Measurements from ENCODE around the gene RARRES2. TPM values are rescaled to one million over a fixed set of nuclear protein-coding genes. Genes with fewer than 3 reads are reported as not detected.
A peak's percentile ranks its signal among the peaks of the same experiment; 100 is the strongest.

Gene RARRES2
- total RNA-seq = 144 TPM

DNA sequence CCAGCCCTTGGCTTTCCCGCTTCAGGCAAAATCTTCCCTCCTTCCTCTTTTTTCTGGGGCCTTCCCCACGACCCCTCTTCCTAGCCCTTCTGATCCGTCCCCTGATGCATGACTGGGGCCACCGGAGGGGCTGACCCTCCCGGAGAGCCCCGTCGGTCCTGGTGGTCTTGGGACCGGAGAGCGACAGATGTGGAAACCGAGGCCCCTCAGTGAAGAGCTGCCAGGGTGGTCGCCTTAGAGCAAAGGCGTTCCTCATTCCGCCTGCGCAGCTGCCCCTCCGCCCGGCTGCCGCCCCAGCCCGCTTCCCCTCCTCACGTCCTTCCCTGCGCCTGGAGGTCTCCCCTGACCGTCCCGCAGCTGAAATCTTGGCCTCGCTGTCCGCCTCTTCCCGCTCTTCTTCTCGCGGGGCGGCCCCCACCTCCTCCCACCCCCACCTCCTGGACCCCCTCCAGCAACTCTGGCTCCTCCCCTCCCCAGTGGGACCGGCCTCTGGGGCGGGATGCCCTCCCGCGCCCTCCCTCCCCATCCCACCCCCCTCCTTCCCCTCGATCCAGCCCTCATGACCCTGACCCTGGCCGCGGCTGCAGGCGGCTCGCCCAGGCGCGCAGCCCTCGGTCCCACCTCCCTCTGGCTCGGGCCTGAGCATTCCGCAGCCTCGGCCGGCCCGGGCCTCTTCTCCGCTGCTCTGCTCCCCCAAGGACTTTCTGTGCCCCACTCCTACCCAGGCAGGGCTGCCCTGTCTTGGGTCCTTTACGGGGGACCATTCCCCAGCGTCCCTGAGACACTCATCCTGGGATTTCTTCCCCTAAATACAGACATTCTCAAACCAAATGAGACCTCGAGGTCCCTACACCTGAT lies at the start of gene RARRES2:
RARRES2 (minus strand) TSS at position 367 of the 858 bp plus-strand sequence. CDS start 1,020 bp downstream, outside the sequence.
- peak within 1 kb of the TSS; percentile 54 to 63 for H3K27ac ChIP-seq
- H3K4me3 ChIP-seq = peak within 1 kb of the TSS; percentile 51 to 68
- no peaks in the 10 kb centered on the region for H3K27me3 ChIP-seq
- H3K36me3 ChIP-seq = no peaks in the 10 kb centered on the region
- H3K9me3 ChIP-seq = no peaks in the 10 kb centered on the region
- intact Hi-C loops (cut with DNase I) = loop anchor here (2.0 to 5.0 kb wide), 2 partner anchors 27 to 66 kb away; partner anchors contain the start of gene REPIN1
- peak in 1 of 2 donors; percentile 70 for DNase-seq (ENCODE audit: low spot score in 2 of 2)
- no peak for TF ChIP-seq CTCF (IDR thresholded peaks at IDR 0.05)
- H3K4me1 ChIP-seq = peaks cover 5 to 7% of the 10 kb centered on the region in 2 donors

GRCh38 chr7:150390205-150390604 lies 48.8 kb upstream of the RARRES2 start:
- no peak for DNase-seq (ENCODE audit: low spot score in 2 of 2)
- intact Hi-C loops (cut with DNase I) = no loop called here
- Histone ChIP-seq H3K9me3 (no peaks in the 10 kb centered on the region), H3K36me3 (no peaks in the 10 kb centered on the region), H3K27ac (no peak overlapping the region), H3K4me1 (peaks cover 0 to 2% of the 10 kb centered on the region in 2 donors), H3K27me3 (no peaks in the 10 kb centered on the region), H3K4me3 (no peak overlapping the region)
- TF ChIP-seq CTCF (IDR thresholded peaks at IDR 0.05) = no peak

GRCh38 chr7:150389532-150389816 lies 48.0 kb upstream of the RARRES2 start:
- no peak overlapping the region for H3K4me3 ChIP-seq
- H3K27me3 ChIP-seq = no peaks in the 10 kb centered on the region
- no peak overlapping the region for H3K27ac ChIP-seq
- no peak for DNase-seq (ENCODE audit: low spot score in 2 of 2)
- H3K36me3 ChIP-seq = no peaks in the 10 kb centered on the region
- no peaks in the 10 kb centered on the region for H3K9me3 ChIP-seq
- no peak for TF ChIP-seq CTCF (IDR thresholded peaks at IDR 0.05)
- H3K4me1 ChIP-seq = peaks cover 0 to 2% of the 10 kb centered on the region in 2 donors
- intact Hi-C loops (cut with DNase I) = no loop called here

- intact Hi-C loops (cut with DNase I) = loop anchor here (1.0 kb wide), 1 partner anchor 33 kb away; no protein-coding TSS in a partner anchor
- H3K4me1 ChIP-seq = peaks cover 0 to 2% of the 10 kb centered on the region in 2 donors
- H3K27me3 ChIP-seq = no peaks in the 10 kb centered on the region
These were observed 47.5 kb upstream of the RARRES2 start for GRCh38 chr7:150388709-150389531.

More at GRCh38 chr7:150388709-150389531, 47.5 kb upstream of the RARRES2 start:
- Histone ChIP-seq H3K9me3 (no peaks in the 10 kb centered on the region), H3K36me3 (no peaks in the 10 kb centered on the region), H3K27ac (no peak overlapping the region), H3K4me3 (no peak overlapping the region)
- DNase-seq (ENCODE audit: low spot score in 2 of 2) = peak in 1 of 2 donors; percentile 77
- TF ChIP-seq CTCF (IDR thresholded peaks at IDR 0.05) = peak; percentile 60 to 69 (median 69)

All from ascending aorta (tissue), 2 donors.